GM18508 (cell line): ENCODE measurements around the gene CLEC4F.
A peak's percentile ranks its signal among the peaks of the same experiment; 100 is the strongest.

ENCODE experiments used
- ATAC-seq: cut with Tn5 transposase; IDR thresholded peaks from one replicate; pipeline ENCODE4 v1.9.1; 2021; ENCODE audit warnings: moderate number of reproducible peaks; ENCODE audit not compliant: insufficient read depth, unreplicated experiment

CLEC4F gene

GRCh38 chr2:70820499-70820898 lies at the start of gene CLEC4F:
Gene CLEC4F (minus strand): TSS chr2:70820599. CDS start chr2:70820523, 76 bp downstream.
- no peak for ATAC-seq

GRCh38 chr2:70868970-70869369 lies 48.6 kb upstream of the CLEC4F start:
- no peak for ATAC-seq

- ATAC-seq, result no peak
Measured at GRCh38 chr2:70861777-70862625, 41.6 kb upstream of the CLEC4F start.

- no peak for ATAC-seq
Measured at GRCh38 chr2:70855667-70856066, 35.3 kb upstream of the CLEC4F start.

GRCh38 chr2:70854411-70854810 lies 34.0 kb upstream of the CLEC4F start:
- no peak for ATAC-seq

GRCh38 chr2:70852824-70853223 lies 32.4 kb upstream of the CLEC4F start:
- no peak for ATAC-seq

GRCh38 chr2:70851704-70852103 lies 31.3 kb upstream of the CLEC4F start:
- ATAC-seq, result peak; percentile 65

- ATAC-seq, result no peak
Measured at GRCh38 chr2:70850925-70851324, 30.5 kb upstream of the CLEC4F start.

- no peak for ATAC-seq
Measured at GRCh38 chr2:70842401-70842800, 22.0 kb upstream of the CLEC4F start.

GRCh38 chr2:70837980-70838925 lies 17.9 kb upstream of the CLEC4F start:
- ATAC-seq, result no peak

- ATAC-seq, result no peak
Measured at GRCh38 chr2:70835643-70836042, 15.2 kb upstream of the CLEC4F start, which contains the start of gene CD207. Gene CD207 (minus strand): TSS chr2:70835816. CDS start chr2:70835776, 40 bp downstream.

- no peak for ATAC-seq
Measured at GRCh38 chr2:70834881-70835280, 14.5 kb upstream of the CLEC4F start.

GRCh38 chr2:70834106-70834505 lies 13.7 kb upstream of the CLEC4F start:
- ATAC-seq, result no peak

GRCh38 chr2:70833246-70833645 lies 12.8 kb upstream of the CLEC4F start:
- ATAC-seq, result no peak

GRCh38 chr2:70832386-70832785 lies 12.0 kb upstream of the CLEC4F start:
- ATAC-seq, result no peak

GRCh38 chr2:70831861-70832260 lies 11.5 kb upstream of the CLEC4F start:
- ATAC-seq, result no peak

- no peak for ATAC-seq
Measured at GRCh38 chr2:70830366-70830765, 10.0 kb upstream of the CLEC4F start.

- no peak for ATAC-seq
Measured at GRCh38 chr2:70829916-70830315, 9.5 kb upstream of the CLEC4F start.

- ATAC-seq, result no peak
Measured at GRCh38 chr2:70828914-70829824, 8.8 kb upstream of the CLEC4F start.

GRCh38 chr2:70828115-70828514 lies 7.7 kb upstream of the CLEC4F start:
- no peak for ATAC-seq
